SU-DHL-6 (cell line): ENCODE results near the gene ENAM.

Experiments
- CTCF ChIP-seq: fragments of 200-600 bp; sonication (generic); IDR thresholded peaks from one replicate; pipeline ENCODE4 v1.5.1; 2017; ENCODE audit warnings: antibody characterized with exemption, mild to moderate bottlenecking, low read length, moderate library complexity; ENCODE audit not compliant: insufficient read depth, poor library complexity, severe bottlenecking
- EZH2phosphoT487 ChIP-seq: fragments of 200-600 bp; sonication (generic), shearing (Covaris generic); conservative IDR thresholded peaks from 2 replicates; pipeline ENCODE4 v1.6.1; 2018; ENCODE audit warnings: mild to moderate bottlenecking, antibody characterized with exemption, low read length, moderate library complexity, mixed read lengths

- no peak for TF ChIP-seq CTCF
- TF ChIP-seq EZH2phosphoT487: no peak
Measured at GRCh38 chr4:70667740-70668535, 39.4 kb downstream of the ENAM start.
